B cell (primary cell): Measurements from ENCODE around the gene SST. TPM values are rescaled to one million over a fixed set of nuclear protein-coding genes. Genes with fewer than 3 reads are reported as not detected.

Experiments
- ATAC-seq: fragments of 200-7000 bp; cut with Tn5 transposase; one replicate; pipeline ENCODE4 v1.10.0; 2021; ENCODE audit warnings: low read depth, mild to moderate bottlenecking, moderate number of reproducible peaks, moderate library complexity
- CTCF ChIA-PET: fragments of 350-600 bp; sonication (Branson Sonifier 250); formaldehyde crosslinking; loops from one replicate; lab custom pipeline; 2021; ENCODE audit warnings: antibody characterized with exemption, inconsistent platforms; lab: Charles Lee
- POLR2A ChIA-PET: fragments of 350-600 bp; sonication (Branson Sonifier 250); formaldehyde crosslinking; loops from one replicate; lab custom pipeline; 2021; ENCODE audit warnings: antibody characterized with exemption; lab: Charles Lee
- DNase-seq: peaks from one replicate; pipeline ENCODE4 v3.0.0; 2013
- H2AFZ ChIP-seq: 2 replicates; pipeline ENCODE4 v1.6.1; 2012; ENCODE audit warnings: mild to moderate bottlenecking, low read depth, low read length; ENCODE audit not compliant: insufficient read depth, poor library complexity, severe bottlenecking
- H3K27ac ChIP-seq, 2 donors: 1 replicate in 1 of 2; 2 replicates in 1 of 2; pipeline ENCODE4 v1.5.1; 2012 to 2013; ENCODE audit warnings: low read length in 2 of 2, mild to moderate bottlenecking in 2 of 2, moderate library complexity in 1 of 2
- H3K27me3 ChIP-seq, 4 experiments: fragments of 200-600 bp in 1 of 4; sonication (generic) in 1 of 4; replicated peaks in 1 of 4; 1 replicate in 2 of 4; 2 replicates in 2 of 4; pipeline versions ENCODE4 v1.6.1 to v1.7.0; 2013 to 2016; ENCODE audit warnings: low read length in 3 of 4, mild to moderate bottlenecking in 2 of 4, mixed read lengths in 1 of 4, moderate library complexity in 1 of 4; ENCODE audit not compliant: insufficient read depth in 4 of 4, control insufficient read depth in 3 of 4; ENCODE audit errors: control extremely low read depth in 1 of 4
- H3K36me3 ChIP-seq, 2 experiments: replicated peaks in 1 of 2; 1 replicate in 1 of 2; 2 replicates in 1 of 2; pipeline versions ENCODE4 v1.6.1 to v1.7.1; 2013; ENCODE audit warnings: low read length in 1 of 2; ENCODE audit not compliant: insufficient read depth in 2 of 2, control insufficient read depth in 1 of 2; ENCODE audit errors: control extremely low read depth in 1 of 2, extremely low read depth in 1 of 2
- H3K4me1 ChIP-seq, 2 donors: fragments of 200-600 bp in 1 of 2; sonication (generic) in 1 of 2; 1 replicate in 1 of 2; 2 replicates in 1 of 2; pipeline versions ENCODE4 v1.5.1 to v1.6.1; 2013 to 2017; ENCODE audit warnings: low read length in 2 of 2; ENCODE audit not compliant: control insufficient read depth in 2 of 2, insufficient read depth in 2 of 2
- H3K4me2 ChIP-seq: replicated peaks from 2 replicates; pipeline ENCODE3; 2012; ENCODE audit warnings: mild to moderate bottlenecking, low read depth, low read length; ENCODE audit not compliant: poor library complexity, severe bottlenecking
- H3K4me3 ChIP-seq, 5 experiments: fragments of 200-600 bp in 1 of 5; sonication (generic) in 1 of 5; 1 replicate in 3 of 5; 2 replicates in 2 of 5; pipeline versions ENCODE4 v1.5.1 to v1.7.0; 2011 to 2016; ENCODE audit warnings: low read length in 4 of 5, mild to moderate bottlenecking in 4 of 5, low read depth in 2 of 5, control low read depth in 1 of 5, moderate library complexity in 1 of 5; ENCODE audit not compliant: insufficient read depth in 1 of 5; ENCODE audit errors: control extremely low read depth in 1 of 5, extremely low read depth in 1 of 5
- H3K79me2 ChIP-seq: fragments of 200-600 bp; sonication (generic); one replicate; pipeline ENCODE4 v1.6.0; 2016; ENCODE audit warnings: low read length; ENCODE audit not compliant: control insufficient read depth, insufficient read depth
- H3K9ac ChIP-seq: fragments of 200-600 bp; sonication (generic); 2 replicates; pipeline ENCODE4 v1.6.1; 2017; ENCODE audit warnings: mild to moderate bottlenecking, low read length, moderate library complexity
- H3K9me3 ChIP-seq, 3 donors: one replicate each; pipeline versions ENCODE4 v1.6.1 to v1.7.1; 2013; ENCODE audit warnings: low read length in 2 of 3; ENCODE audit not compliant: control insufficient read depth in 2 of 3, insufficient read depth in 1 of 3; ENCODE audit errors: control extremely low read depth in 1 of 3
- H4K20me1 ChIP-seq: 2 replicates; pipeline ENCODE4 v1.6.0; 2012; ENCODE audit warnings: mild to moderate bottlenecking, low read length; ENCODE audit not compliant: insufficient read depth, control insufficient read depth, poor library complexity, severe bottlenecking
- H3K27ac Mint-ChIP-seq: one replicate; pipeline ENCODE4 v1.8.0; 2021; ENCODE audit warnings: mixed read lengths
- H3K27me3 Mint-ChIP-seq: one replicate; pipeline ENCODE4 v1.8.0; 2021; ENCODE audit warnings: mixed read lengths
- H3K4me1 Mint-ChIP-seq: one replicate; pipeline ENCODE4 v1.8.0; 2021; ENCODE audit warnings: mixed read lengths
- H3K4me3 Mint-ChIP-seq: one replicate; pipeline ENCODE4 v1.8.0; 2021; ENCODE audit warnings: mixed read lengths
- H3K9me3 Mint-ChIP-seq: one replicate; pipeline ENCODE4 v1.8.0; 2022; ENCODE audit warnings: mixed read lengths; ENCODE audit not compliant: insufficient read depth
- CTCF ChIP-seq: fragments of 200-600 bp; IDR thresholded peaks from one replicate; pipeline ENCODE4 v1.8.0; 2022; ENCODE audit warnings: antibody characterized with exemption, mild to moderate bottlenecking
- EZH2 ChIP-seq: IDR thresholded peaks from 2 replicates; pipeline ENCODE4 v1.6.1; 2012; ENCODE audit warnings: borderline replicate concordance, low read depth, mild to moderate bottlenecking, moderate library complexity, low read length; ENCODE audit not compliant: insufficient read depth, poor library complexity, severe bottlenecking
- WGBS: methylation state at CpG from one replicate; pipeline ENCODE4 v1.1.5; 2013; ENCODE audit warnings: missing lambda C conversion rate; ENCODE audit not compliant: insufficient coverage; 5-methylcytosine and 5-hydroxymethylcytosine counted together
- intact Hi-C: fragments of 100-400 bp; cut with micrococcal nuclease; formaldehyde crosslinking; loops from one replicate; pipeline ENCODE4 v1.10.0; 2022
- polyA minus RNA-seq: library from RNA; depleted of rRNA, polyadenylated mRNA; stranded (reverse); fragments of >200 nt; gene quantifications from 2 replicates; pipeline ENCODE4 v1.2.3, GENCODE V29; 2012
- polyA plus RNA-seq: library from polyadenylated mRNA; depleted of rRNA; stranded (reverse); fragments of >200 nt; gene quantifications from 2 replicates; pipeline ENCODE4 v1.2.3, GENCODE V29; 2012
- total RNA-seq, 2 donors: library from RNA; stranded (reverse); fragments of 120-200 nt in 1 of 2; gene quantifications; 1 replicate in 1 of 2; 2 replicates in 1 of 2; pipeline versions ENCODE4 v1.2.3 to v1.2.4, GENCODE V29; 2013 to 2022

Gene SST
- total RNA-seq (not detected in 2 replicates), polyA plus RNA-seq (not detected in 2 replicates), polyA minus RNA-seq (not detected in 2 replicates)
- not detected for total RNA-seq (2013)

- Histone ChIP-seq H3K9ac (no peak within 1 kb of the TSS), H3K4me1 (peaks cover 0 to 4% of the 10 kb centered on the region in 2 donors), H3K4me2 (no peak within 1 kb of the TSS), H3K36me3 (no peaks in the 10 kb centered on the region), H3K27ac (no peak within 1 kb of the TSS), H3K79me2 (no peaks in the 10 kb centered on the region), H3K9me3 (peaks cover 0 to 7% (median 0%) of the 10 kb centered on the region in 3 donors), H4K20me1 (no peaks in the 10 kb centered on the region), H2AFZ (no peak within 1 kb of the TSS), H3K4me3 (no peak within 1 kb of the TSS), H3K27me3 (peaks cover 0 to 30% (median 22%) of the 10 kb centered on the region in 4 experiments)
- Mint-ChIP-seq H3K27ac (no peak within 1 kb of the TSS), H3K4me1 (peaks cover 5% of the 10 kb centered on the region), H3K9me3 (no peaks in the 10 kb centered on the region), H3K4me3 (no peak within 1 kb of the TSS), H3K27me3 (peaks cover 59% of the 10 kb centered on the region)
- ChIA-PET CTCF (interaction anchor here (0.7 to 6.9 kb wide), 3 partner anchors 11 to 1196 kb away, joined by 3 to 85 read pairs (median 4); no protein-coding TSS in a partner anchor), POLR2A (no interaction called here)
- intact Hi-C loops, result no loop called here
- no peak for ATAC-seq
- TF ChIP-seq EZH2, result no peak
- DNase-seq, result no peak
- WGBS, result 18% methylated on average over 41 of the region's 46 CpGs
Measured at GRCh38 chr3:187669675-187670504, at the start of gene SST. SST (minus strand) TSS chr3:187670394; CDS start chr3:187670291, 103 bp downstream.

DNA sequence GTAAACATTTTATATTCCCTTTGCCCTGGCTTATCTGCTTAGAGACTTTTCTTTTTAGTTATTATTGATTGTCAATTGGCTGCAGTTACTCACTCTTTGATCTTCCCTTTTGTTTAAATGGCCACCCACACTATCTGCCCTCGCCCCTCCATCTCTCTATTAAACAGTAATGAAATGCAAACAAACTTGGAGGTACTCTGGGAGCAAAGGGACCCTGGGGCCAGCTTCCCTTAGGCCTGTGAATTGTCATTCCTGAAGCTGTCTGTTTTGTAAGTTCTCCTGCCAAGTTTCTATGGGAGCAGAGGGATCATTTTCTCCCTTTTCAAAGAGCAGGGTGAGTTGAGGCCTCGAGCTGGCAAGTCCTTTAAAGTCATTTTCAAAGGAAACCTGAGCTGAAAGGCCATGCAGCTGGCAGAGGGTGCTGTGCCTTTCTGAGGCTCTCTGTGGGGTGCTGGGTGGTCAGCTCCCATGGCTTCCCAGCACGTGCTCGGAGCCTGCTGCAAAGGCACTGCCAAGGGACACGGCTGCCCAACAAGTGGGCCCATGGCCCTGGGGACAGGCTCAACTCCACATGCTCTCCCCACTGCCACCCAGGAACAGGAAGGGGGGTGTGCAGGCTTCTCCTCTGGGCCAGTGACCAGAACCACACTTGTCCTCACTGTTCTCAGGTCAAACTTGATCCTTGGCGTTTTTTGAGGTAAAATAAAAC is 49.6 kb upstream of the SST start:
- no peaks in the 10 kb centered on the region for H3K4me1 ChIP-seq
- no peak overlapping the region for H3K9ac ChIP-seq
- CTCF ChIA-PET, result interaction anchor here (1.6 to 11.0 kb wide), 4 partner anchors 11 to 1235 kb away, joined by 3 to 184 read pairs (median 28); no protein-coding TSS in a partner anchor
- TF ChIP-seq CTCF (no peak), EZH2 (no peak)
- no peaks in the 10 kb centered on the region for H3K9me3 ChIP-seq
- peaks cover 2 to 33% of the 10 kb centered on the region in 2 experiments for H3K36me3 ChIP-seq
- no peaks in the 10 kb centered on the region for H3K9me3 Mint-ChIP-seq
- ATAC-seq (no peak), DNase-seq (no peak)
- no peaks in the 10 kb centered on the region for H3K79me2 ChIP-seq
- 93% methylated on average over 5 of the region's 6 CpGs for WGBS
- H3K27me3 Mint-ChIP-seq, result no peaks in the 10 kb centered on the region
- no peaks in the 10 kb centered on the region for H3K4me1 Mint-ChIP-seq
- POLR2A ChIA-PET, result no interaction called here
- intact Hi-C loops, result no loop called here
- no peaks in the 10 kb centered on the region for H4K20me1 ChIP-seq
- H3K27me3 ChIP-seq, result no peaks in the 10 kb centered on the region
- no peak overlapping the region for H2AFZ ChIP-seq
- no peak overlapping the region for H3K4me2 ChIP-seq
- no peak overlapping the region for H3K27ac ChIP-seq
- no peak overlapping the region for H3K4me3 Mint-ChIP-seq
- H3K4me3 ChIP-seq, result no peak overlapping the region
- H3K27ac Mint-ChIP-seq, result no peak overlapping the region
